Stimulated activated memory B cell treated with anti-CD40 and anti-IgM and Interleukin-4, amounts not matched to agents 10 μg/mL and 1 μg/mL and 100 μg/mL, for 72 hours (primary cell): ENCODE measurements around the gene KIF9.
"Not testable (repeated sequence)": the region's sequence is repeated elsewhere in the genome, so short reads cannot be mapped to it uniquely, and the experiment has no call there.

Experiments
- ATAC-seq: fragments of 150-1000 bp; cut with Tn5 transposase; 2 replicates; pipeline ENCODE4 v1.10.0; 2021
- H3K27ac Mint-ChIP-seq: one replicate; pipeline ENCODE4 v1.8.0; 2022; ENCODE audit warnings: mild to moderate bottlenecking, mixed read lengths
- H3K27me3 Mint-ChIP-seq: one replicate; pipeline ENCODE4 v1.8.0; 2022; ENCODE audit warnings: mixed read lengths
- H3K36me3 Mint-ChIP-seq: one replicate; pipeline ENCODE4 v1.8.0; 2022; ENCODE audit warnings: mixed read lengths
- H3K4me1 Mint-ChIP-seq: one replicate; pipeline ENCODE4 v1.8.0; 2022; ENCODE audit warnings: mixed read lengths
- H3K4me3 Mint-ChIP-seq: one replicate; pipeline ENCODE4 v1.8.0; 2022; ENCODE audit warnings: mild to moderate bottlenecking, moderate library complexity, mixed read lengths
- H3K9me3 Mint-ChIP-seq: one replicate; pipeline ENCODE4 v1.8.0; 2022; ENCODE audit warnings: mixed read lengths

Gene KIF9

GRCh38 chr3:47245271-47245670 is 37.3 kb downstream of the KIF9 start:
- H3K27ac Mint-ChIP-seq, result no peak overlapping the region
- no peaks in the 10 kb centered on the region for H3K4me1 Mint-ChIP-seq
- H3K36me3 Mint-ChIP-seq, result no peaks in the 10 kb centered on the region
- H3K27me3 Mint-ChIP-seq, result no peaks in the 10 kb centered on the region
- H3K9me3 Mint-ChIP-seq, result no peaks in the 10 kb centered on the region
- no peak for ATAC-seq
- H3K4me3 Mint-ChIP-seq, result no peak overlapping the region

- Mint-ChIP-seq H3K4me1 (no peaks in the 10 kb centered on the region), H3K27me3 (no peaks in the 10 kb centered on the region), H3K9me3 (no peaks in the 10 kb centered on the region), H3K36me3 (no peaks in the 10 kb centered on the region), H3K4me3 (no peak overlapping the region), H3K27ac (no peak overlapping the region)
- ATAC-seq, result no peak
Observed at GRCh38 chr3:47244531-47245100, 38.0 kb downstream of the KIF9 start.

GRCh38 chr3:47243419-47244147 is 39.0 kb downstream of the KIF9 start:
- H3K4me1 Mint-ChIP-seq, result no peaks in the 10 kb centered on the region
- H3K9me3 Mint-ChIP-seq, result no peaks in the 10 kb centered on the region
- no peak overlapping the region for H3K27ac Mint-ChIP-seq
- no peak for ATAC-seq
- no peaks in the 10 kb centered on the region for H3K36me3 Mint-ChIP-seq
- no peak overlapping the region for H3K4me3 Mint-ChIP-seq
- H3K27me3 Mint-ChIP-seq, result no peaks in the 10 kb centered on the region

- Mint-ChIP-seq H3K27ac (no peak overlapping the region), H3K4me3 (no peak overlapping the region), H3K9me3 (no peaks in the 10 kb centered on the region), H3K36me3 (no peaks in the 10 kb centered on the region), H3K27me3 (no peaks in the 10 kb centered on the region), H3K4me1 (no peaks in the 10 kb centered on the region)
- ATAC-seq, result no peak
Observed at GRCh38 chr3:47239929-47240328, 42.7 kb downstream of the KIF9 start.

GRCh38 chr3:47238017-47238416 is 44.6 kb downstream of the KIF9 start:
- Mint-ChIP-seq H3K9me3 (no peaks in the 10 kb centered on the region), H3K4me1 (no peaks in the 10 kb centered on the region), H3K27me3 (no peaks in the 10 kb centered on the region), H3K4me3 (no peak overlapping the region), H3K27ac (no peak overlapping the region), H3K36me3 (no peaks in the 10 kb centered on the region)
- no peak for ATAC-seq

- H3K36me3 Mint-ChIP-seq, result no peaks in the 10 kb centered on the region
- peak overlapping the region; percentile 85 for H3K27ac Mint-ChIP-seq
- H3K9me3 Mint-ChIP-seq, result no peaks in the 10 kb centered on the region
- H3K27me3 Mint-ChIP-seq, result no peaks in the 10 kb centered on the region
- peak overlapping the region; percentile 13 for H3K4me3 Mint-ChIP-seq
- peaks cover 38% of the 10 kb centered on the region for H3K4me1 Mint-ChIP-seq
- peak; percentile 55 for ATAC-seq
Observed at GRCh38 chr3:47228088-47228487, 54.5 kb downstream of the KIF9 start.

- H3K4me3 Mint-ChIP-seq, result peak overlapping the region; percentile 13
- no peaks in the 10 kb centered on the region for H3K36me3 Mint-ChIP-seq
- H3K27ac Mint-ChIP-seq, result peak overlapping the region; percentile 85
- peak; percentile 96 for ATAC-seq
- H3K9me3 Mint-ChIP-seq, result no peaks in the 10 kb centered on the region
- no peaks in the 10 kb centered on the region for H3K27me3 Mint-ChIP-seq
- H3K4me1 Mint-ChIP-seq, result peaks cover 38% of the 10 kb centered on the region
Observed at GRCh38 chr3:47227678-47228077, 54.9 kb downstream of the KIF9 start.

- peak overlapping the region; percentile 25 for H3K27ac Mint-ChIP-seq
- no peaks in the 10 kb centered on the region for H3K27me3 Mint-ChIP-seq
- H3K4me1 Mint-ChIP-seq, result peaks cover 38% of the 10 kb centered on the region
- ATAC-seq, result peak; percentile 80
- H3K9me3 Mint-ChIP-seq, result no peaks in the 10 kb centered on the region
- no peaks in the 10 kb centered on the region for H3K36me3 Mint-ChIP-seq
- no peak overlapping the region for H3K4me3 Mint-ChIP-seq
Observed at GRCh38 chr3:47225310-47225906, 57.2 kb downstream of the KIF9 start.

GRCh38 chr3:47223755-47224154 is 58.8 kb downstream of the KIF9 start:
- Mint-ChIP-seq H3K4me3 (no peak overlapping the region), H3K36me3 (no peaks in the 10 kb centered on the region), H3K4me1 (peaks cover 37% of the 10 kb centered on the region), H3K27ac (no peak overlapping the region), H3K27me3 (no peaks in the 10 kb centered on the region), H3K9me3 (no peaks in the 10 kb centered on the region)
- no peak for ATAC-seq

GRCh38 chr3:47221798-47222197 is 60.8 kb downstream of the KIF9 start:
- no peak overlapping the region for H3K4me3 Mint-ChIP-seq
- no peaks in the 10 kb centered on the region for H3K27me3 Mint-ChIP-seq
- H3K4me1 Mint-ChIP-seq, result peaks cover 18% of the 10 kb centered on the region
- H3K27ac Mint-ChIP-seq, result no peak overlapping the region
- no peaks in the 10 kb centered on the region for H3K36me3 Mint-ChIP-seq
- ATAC-seq, result no peak
- H3K9me3 Mint-ChIP-seq, result no peaks in the 10 kb centered on the region

GRCh38 chr3:47210863-47211405 is 71.7 kb downstream of the KIF9 start:
- Mint-ChIP-seq H3K27me3 (no peaks in the 10 kb centered on the region), H3K4me1 (no peaks in the 10 kb centered on the region), H3K4me3 (no peak overlapping the region), H3K27ac (no peak overlapping the region), H3K36me3 (no peaks in the 10 kb centered on the region), H3K9me3 (no peaks in the 10 kb centered on the region)
- no peak for ATAC-seq

- not testable (repeated sequence) for H3K9me3 Mint-ChIP-seq, H3K27ac Mint-ChIP-seq, H3K36me3 Mint-ChIP-seq, H3K27me3 Mint-ChIP-seq, ATAC-seq, H3K4me3 Mint-ChIP-seq, H3K4me1 Mint-ChIP-seq
Observed at GRCh38 chr3:47206022-47206421, 76.6 kb downstream of the KIF9 start.

GRCh38 chr3:47204875-47205274 is 77.7 kb downstream of the KIF9 start:
- H3K4me1 Mint-ChIP-seq, result no peaks in the 10 kb centered on the region
- no peaks in the 10 kb centered on the region for H3K27me3 Mint-ChIP-seq
- H3K27ac Mint-ChIP-seq, result no peak overlapping the region
- no peaks in the 10 kb centered on the region for H3K36me3 Mint-ChIP-seq
- H3K4me3 Mint-ChIP-seq, result no peak overlapping the region
- no peaks in the 10 kb centered on the region for H3K9me3 Mint-ChIP-seq
- no peak for ATAC-seq

- H3K4me3 Mint-ChIP-seq, result no peak overlapping the region
- H3K4me1 Mint-ChIP-seq, result no peaks in the 10 kb centered on the region
- no peak overlapping the region for H3K27ac Mint-ChIP-seq
- H3K27me3 Mint-ChIP-seq, result no peaks in the 10 kb centered on the region
- H3K9me3 Mint-ChIP-seq, result no peaks in the 10 kb centered on the region
- H3K36me3 Mint-ChIP-seq, result no peaks in the 10 kb centered on the region
- no peak for ATAC-seq
Observed at GRCh38 chr3:47202542-47202941, 80.1 kb downstream of the KIF9 start.

GRCh38 chr3:47197287-47197686 is 85.3 kb downstream of the KIF9 start:
- no peak overlapping the region for H3K27ac Mint-ChIP-seq
- H3K4me3 Mint-ChIP-seq, result no peak overlapping the region
- H3K4me1 Mint-ChIP-seq, result no peaks in the 10 kb centered on the region
- H3K9me3 Mint-ChIP-seq, result no peaks in the 10 kb centered on the region
- no peak for ATAC-seq
- peaks cover 6% of the 10 kb centered on the region for H3K36me3 Mint-ChIP-seq
- no peaks in the 10 kb centered on the region for H3K27me3 Mint-ChIP-seq

GRCh38 chr3:47194994-47195393 is 87.6 kb downstream of the KIF9 start:
- Mint-ChIP-seq H3K4me1 (no peaks in the 10 kb centered on the region), H3K27me3 (no peaks in the 10 kb centered on the region), H3K4me3 (no peak overlapping the region), H3K27ac (no peak overlapping the region), H3K36me3 (peaks cover 6% of the 10 kb centered on the region), H3K9me3 (no peaks in the 10 kb centered on the region)
- no peak for ATAC-seq
